Fibroblast of skin of scalp (primary cell): ENCODE measurements around the gene ELL2.
"Not testable (repeated sequence)": the region's sequence is repeated elsewhere in the genome, so short reads cannot be mapped to it uniquely, and the experiment has no call there.

Source experiments
- DNase-seq: peaks from one replicate; pipeline ENCODE4 v3.0.0-alpha.2; 2013

Gene ELL2

DNA sequence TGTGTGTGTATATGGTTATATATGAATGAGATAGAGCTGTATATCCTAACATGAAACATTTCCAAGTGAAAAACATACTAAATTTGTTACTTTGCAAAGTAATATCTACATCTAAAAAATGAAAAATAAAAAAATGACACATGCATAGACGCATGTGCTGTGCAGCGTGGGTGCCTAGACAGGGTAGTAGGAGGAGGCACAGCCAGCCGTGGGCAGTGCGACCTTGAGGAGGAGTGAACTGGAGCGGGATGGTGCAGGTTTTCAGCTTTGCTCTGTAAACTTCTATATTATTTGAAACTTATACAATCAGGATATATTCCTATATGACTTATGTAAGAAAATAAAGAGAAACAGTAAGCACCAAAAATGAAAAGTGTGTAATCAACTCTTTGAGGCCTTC, 124.2 kb downstream of the ELL2 start:
- DNase-seq = no peak

DNA sequence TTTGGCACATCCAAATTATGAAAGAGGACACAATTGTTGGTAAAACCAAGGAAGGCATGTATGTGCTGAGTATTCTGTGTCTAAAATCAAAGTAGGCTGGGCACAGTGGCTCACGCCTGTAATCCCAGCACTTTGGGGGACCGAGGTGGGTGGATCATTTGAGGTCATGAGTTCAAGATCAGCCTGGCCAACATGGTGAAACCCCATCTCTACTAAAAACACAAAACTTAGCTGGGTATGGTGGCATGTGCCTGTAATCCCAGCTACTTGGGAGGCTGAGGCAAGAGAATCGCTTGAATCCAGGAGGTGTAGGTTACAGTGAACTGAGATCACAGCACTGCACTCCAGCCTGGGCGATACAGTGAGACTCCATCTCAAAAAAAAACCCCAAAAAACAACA, 124.7 kb downstream of the ELL2 start:
- DNase-seq = not testable (repeated sequence)

DNA sequence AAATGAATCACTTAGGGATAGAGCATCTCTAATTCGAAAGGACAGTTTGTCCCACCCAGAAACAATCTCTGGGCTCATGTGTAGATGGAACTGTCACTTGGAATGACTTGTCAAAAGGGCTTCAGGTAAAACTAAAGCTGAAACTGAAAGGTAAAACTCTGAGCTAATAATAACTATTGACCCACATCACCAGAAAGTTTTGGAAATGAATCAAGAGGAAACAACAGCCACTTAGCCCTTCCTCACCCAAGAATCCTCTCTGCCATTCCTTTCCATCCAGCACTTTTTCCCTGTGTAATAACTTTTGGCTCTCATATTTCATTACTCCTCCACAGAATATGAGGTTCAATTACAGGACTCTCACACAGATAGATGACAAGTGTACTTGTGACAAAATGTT, 125.1 kb downstream of the ELL2 start:
- DNase-seq = no peak

DNA sequence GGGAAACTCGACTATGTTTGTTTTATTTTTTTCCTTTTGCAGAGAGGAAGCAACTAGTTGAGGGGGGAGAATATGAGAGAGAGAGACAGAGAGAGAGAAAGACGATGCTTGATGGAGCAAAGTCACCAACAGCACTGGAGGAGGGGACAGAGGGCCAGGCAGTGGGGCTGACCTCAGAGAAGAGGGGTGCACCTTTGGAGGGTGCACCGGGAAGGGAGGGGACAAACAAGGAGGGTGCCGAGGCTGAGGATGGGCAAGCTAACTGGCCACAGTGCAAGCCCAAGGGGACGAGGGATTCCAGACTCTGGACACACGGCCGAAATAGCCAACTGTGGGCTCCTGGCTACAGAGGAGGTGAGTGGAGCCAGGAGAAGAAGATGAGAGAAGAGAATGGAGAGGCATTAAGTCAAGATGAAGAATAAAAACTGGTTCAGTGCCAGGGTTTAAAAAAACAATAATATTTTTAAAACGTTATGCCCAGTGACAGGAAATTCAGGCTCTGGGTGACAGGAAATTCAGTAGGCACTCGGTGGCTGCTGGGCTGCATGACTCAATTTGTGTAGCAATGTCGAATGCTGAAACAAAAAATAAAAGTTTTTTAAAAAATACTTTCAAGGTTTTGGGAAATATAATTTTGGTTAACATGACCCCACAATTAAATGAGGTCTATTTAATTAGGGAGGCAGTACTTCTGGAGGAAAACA, 125.8 kb downstream of the ELL2 start:
- no peak for DNase-seq
